C4-2B (cell line): ENCODE data around the gene CFAP298.

ENCODE experiments used
- H3K27ac ChIP-seq: fragments of 450-650 bp; 2 replicates; pipeline ENCODE4 v1.5.1; 2017
- CTCF ChIP-seq: fragments of 450-650 bp; conservative IDR thresholded peaks from 2 replicates; pipeline ENCODE4 v1.5.1; 2017; ENCODE audit warnings: mild to moderate bottlenecking
- ZFX ChIP-seq: fragments of 450-650 bp; IDR thresholded peaks from 2 replicates; pipeline ENCODE4 v1.6.1; 2017

CFAP298 gene

GRCh38 chr21:32595431-32595830 lies 16.7 kb downstream of the CFAP298 start:
- H3K27ac ChIP-seq = no peak overlapping the region
- no peak for TF ChIP-seq CTCF
- TF ChIP-seq ZFX = no peak

- no peak overlapping the region for H3K27ac ChIP-seq
- TF ChIP-seq ZFX = no peak
- no peak for TF ChIP-seq CTCF
These were observed 18.5 kb downstream of the CFAP298 start for GRCh38 chr21:32593690-32594089.

GRCh38 chr21:32592929-32593502 lies 19.2 kb downstream of the CFAP298 start:
- TF ChIP-seq ZFX (no peak), CTCF (no peak)
- no peak overlapping the region for H3K27ac ChIP-seq

GRCh38 chr21:32590130-32590529 lies 22.0 kb downstream of the CFAP298 start:
- H3K27ac ChIP-seq = no peak overlapping the region
- TF ChIP-seq CTCF (no peak), ZFX (no peak)

GRCh38 chr21:32587651-32588050 lies 24.5 kb downstream of the CFAP298 start:
- no peak for TF ChIP-seq CTCF
- TF ChIP-seq ZFX = no peak
- H3K27ac ChIP-seq = no peak overlapping the region

- H3K27ac ChIP-seq = no peak overlapping the region
- no peak for TF ChIP-seq CTCF
- TF ChIP-seq ZFX = no peak
These were observed 25.1 kb downstream of the CFAP298 start for GRCh38 chr21:32587120-32587519.

GRCh38 chr21:32585970-32586369 lies 26.2 kb downstream of the CFAP298 start:
- TF ChIP-seq ZFX = no peak
- no peak for TF ChIP-seq CTCF
- H3K27ac ChIP-seq = no peak overlapping the region
